ENCODE results near the gene S100A8. TPM values are rescaled to one million over a fixed set of nuclear protein-coding genes. Genes with fewer than 3 reads are reported as not detected.

Gene S100A8
- total RNA-seq, 1 experiment from 2014 or later = not detected

GRCh38 chr1:153360592-153361479, 30.0 kb downstream of the S100A8 start:
- CTCF ChIA-PET = no interaction called here
- BruUV-seq (replicated peaks) = no TSS peak
- intact Hi-C loops (cut with micrococcal nuclease; ENCODE audit: unreplicated experiment) = no loop called here
- no peak overlapping the region for H3K4me3 Mint-ChIP-seq (ENCODE audit: low read depth, unreplicated experiment)
- H3K27ac Mint-ChIP-seq (ENCODE audit: unreplicated experiment) = no peak overlapping the region
- no peak for DNase-seq
- H3K9me3 Mint-ChIP-seq (ENCODE audit: low read depth, unreplicated experiment) = no peaks in the 10 kb centered on the region
- H3K27me3 Mint-ChIP-seq (ENCODE audit: unreplicated experiment) = peaks cover 63% of the 10 kb centered on the region
- TF ChIP-seq, protein P1, sequence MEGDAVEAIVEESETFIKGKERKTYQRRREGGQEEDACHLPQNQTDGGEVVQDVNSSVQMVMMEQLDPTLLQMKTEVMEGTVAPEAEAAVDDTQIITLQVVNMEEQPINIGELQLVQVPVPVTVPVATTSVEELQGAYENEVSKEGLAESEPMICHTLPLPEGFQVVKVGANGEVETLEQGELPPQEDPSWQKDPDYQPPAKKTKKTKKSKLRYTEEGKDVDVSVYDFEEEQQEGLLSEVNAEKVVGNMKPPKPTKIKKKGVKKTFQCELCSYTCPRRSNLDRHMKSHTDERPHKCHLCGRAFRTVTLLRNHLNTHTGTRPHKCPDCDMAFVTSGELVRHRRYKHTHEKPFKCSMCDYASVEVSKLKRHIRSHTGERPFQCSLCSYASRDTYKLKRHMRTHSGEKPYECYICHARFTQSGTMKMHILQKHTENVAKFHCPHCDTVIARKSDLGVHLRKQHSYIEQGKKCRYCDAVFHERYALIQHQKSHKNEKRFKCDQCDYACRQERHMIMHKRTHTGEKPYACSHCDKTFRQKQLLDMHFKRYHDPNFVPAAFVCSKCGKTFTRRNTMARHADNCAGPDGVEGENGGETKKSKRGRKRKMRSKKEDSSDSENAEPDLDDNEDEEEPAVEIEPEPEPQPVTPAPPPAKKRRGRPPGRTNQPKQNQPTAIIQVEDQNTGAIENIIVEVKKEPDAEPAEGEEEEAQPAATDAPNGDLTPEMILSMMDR (IDR thresholded peaks at IDR 0.05; ENCODE audit: unreplicated experiment) = no peak
- peaks cover 38% of the 10 kb centered on the region for H3K4me1 Mint-ChIP-seq (ENCODE audit: low read depth, unreplicated experiment)
- H3K36me3 Mint-ChIP-seq (ENCODE audit: insufficient read depth, unreplicated experiment) = no peaks in the 10 kb centered on the region

- Mint-ChIP-seq H3K27ac (ENCODE audit: unreplicated experiment) (no peak overlapping the region), H3K4me3 (ENCODE audit: low read depth, unreplicated experiment) (no peak overlapping the region), H3K4me1 (ENCODE audit: low read depth, unreplicated experiment) (peaks cover 35% of the 10 kb centered on the region), H3K9me3 (ENCODE audit: low read depth, unreplicated experiment) (no peaks in the 10 kb centered on the region), H3K27me3 (ENCODE audit: unreplicated experiment) (peaks cover 62% of the 10 kb centered on the region), H3K36me3 (ENCODE audit: insufficient read depth, unreplicated experiment) (no peaks in the 10 kb centered on the region)
- CTCF ChIA-PET = no interaction called here
- intact Hi-C loops (cut with micrococcal nuclease; ENCODE audit: unreplicated experiment) = no loop called here
- BruUV-seq (replicated peaks) = no TSS peak
- DNase-seq = no peak
- TF ChIP-seq, protein P1 (IDR thresholded peaks at IDR 0.05; ENCODE audit: unreplicated experiment) = no peak
Observed at GRCh38 chr1:153360190-153360589, 30.7 kb downstream of the S100A8 start.

- TF ChIP-seq, protein P1 (IDR thresholded peaks at IDR 0.05; ENCODE audit: unreplicated experiment) = no peak
- peaks cover 26% of the 10 kb centered on the region for H3K4me1 Mint-ChIP-seq (ENCODE audit: low read depth, unreplicated experiment)
- H3K27me3 Mint-ChIP-seq (ENCODE audit: unreplicated experiment) = peaks cover 62% of the 10 kb centered on the region
- CTCF ChIA-PET = interaction anchor here (0.7 kb wide), 1 partner anchor 432 kb away, joined by 3 read pairs; no protein-coding TSS in a partner anchor
- intact Hi-C loops (cut with micrococcal nuclease; ENCODE audit: unreplicated experiment) = loop anchor here (10.0 kb wide), 1 partner anchor 626 kb away; the partner anchor contains the start of gene RAB13
- no peak overlapping the region for H3K4me3 Mint-ChIP-seq (ENCODE audit: low read depth, unreplicated experiment)
- no TSS peak for BruUV-seq (replicated peaks)
- H3K9me3 Mint-ChIP-seq (ENCODE audit: low read depth, unreplicated experiment) = no peaks in the 10 kb centered on the region
- H3K36me3 Mint-ChIP-seq (ENCODE audit: insufficient read depth, unreplicated experiment) = no peaks in the 10 kb centered on the region
- no peak overlapping the region for H3K27ac Mint-ChIP-seq (ENCODE audit: unreplicated experiment)
- no peak for DNase-seq
Observed at GRCh38 chr1:153359241-153359640, 31.6 kb downstream of the S100A8 start.

- intact Hi-C loops (cut with micrococcal nuclease; ENCODE audit: unreplicated experiment) = loop anchor here (10.0 kb wide), 1 partner anchor 626 kb away; the partner anchor contains the start of gene RAB13
- BruUV-seq (replicated peaks) = no TSS peak
- Mint-ChIP-seq H3K4me1 (ENCODE audit: low read depth, unreplicated experiment) (peaks cover 26% of the 10 kb centered on the region), H3K36me3 (ENCODE audit: insufficient read depth, unreplicated experiment) (no peaks in the 10 kb centered on the region), H3K27me3 (ENCODE audit: unreplicated experiment) (peaks cover 58% of the 10 kb centered on the region), H3K27ac (ENCODE audit: unreplicated experiment) (no peak overlapping the region), H3K4me3 (ENCODE audit: low read depth, unreplicated experiment) (no peak overlapping the region), H3K9me3 (ENCODE audit: low read depth, unreplicated experiment) (no peaks in the 10 kb centered on the region)
- CTCF ChIA-PET = interaction anchor here (1.8 kb wide), 1 partner anchor 137 kb away, joined by 7 read pairs; no protein-coding TSS in a partner anchor
- no peak for DNase-seq
- TF ChIP-seq, protein P1 (IDR thresholded peaks at IDR 0.05; ENCODE audit: unreplicated experiment) = no peak
Observed at GRCh38 chr1:153358691-153358975, 32.2 kb downstream of the S100A8 start.
